GM19351 (cell line): ENCODE data around the gene METRNL.
"Not testable (repeated sequence)": the region's sequence is repeated elsewhere in the genome, so short reads cannot be mapped to it uniquely, and the experiment has no call there.

Experiments used
- ATAC-seq: cut with Tn5 transposase; IDR thresholded peaks from one replicate; pipeline ENCODE4 v1.9.1; 2021; ENCODE audit warnings: mild to moderate bottlenecking, moderate library complexity; ENCODE audit not compliant: unreplicated experiment

METRNL gene

GRCh38 chr17:83065660-83066542 is 13.5 kb upstream of the METRNL start:
- ATAC-seq: no peak

- ATAC-seq: not testable (repeated sequence)
These were observed 12.9 kb upstream of the METRNL start for GRCh38 chr17:83066543-83066890.

GRCh38 chr17:83067071-83067717 is 12.2 kb upstream of the METRNL start:
- no peak for ATAC-seq

- ATAC-seq: no peak
These were observed 11.6 kb upstream of the METRNL start for GRCh38 chr17:83067718-83068261.

GRCh38 chr17:83068641-83069570 is 10.5 kb upstream of the METRNL start:
- ATAC-seq: no peak

- ATAC-seq: no peak
These were observed 9.9 kb upstream of the METRNL start for GRCh38 chr17:83069571-83069906.

- ATAC-seq: no peak
These were observed 9.3 kb upstream of the METRNL start for GRCh38 chr17:83069931-83070742.

GRCh38 chr17:83070800-83071341 is 8.5 kb upstream of the METRNL start:
- ATAC-seq: no peak

- no peak for ATAC-seq
These were observed 8.0 kb upstream of the METRNL start for GRCh38 chr17:83071365-83071764.

GRCh38 chr17:83071966-83072562 is 7.3 kb upstream of the METRNL start:
- no peak for ATAC-seq

- ATAC-seq: no peak
These were observed 6.6 kb upstream of the METRNL start for GRCh38 chr17:83072600-83073358.

- no peak for ATAC-seq
These were observed 5.9 kb upstream of the METRNL start for GRCh38 chr17:83073389-83074063.

GRCh38 chr17:83074486-83075223 is 4.8 kb upstream of the METRNL start:
- no peak for ATAC-seq

- no peak for ATAC-seq
These were observed 4.0 kb upstream of the METRNL start for GRCh38 chr17:83075270-83075880.

- no peak for ATAC-seq
These were observed 2.5 kb upstream of the METRNL start for GRCh38 chr17:83076938-83077337.

GRCh38 chr17:83077411-83077810 is 2.0 kb upstream of the METRNL start:
- no peak for ATAC-seq

GRCh38 chr17:83077939-83078338 is 1.5 kb upstream of the METRNL start:
- no peak for ATAC-seq
